Neural cell (in vitro differentiated cells): ENCODE data around the gene EIF2S2. TPM values are rescaled to one million over a fixed set of nuclear protein-coding genes. Genes with fewer than 3 reads are reported as not detected.

Experiments
- H2AFZ ChIP-seq: fragments of 200-600, 300-800 bp; sonication (generic), shearing (Covaris generic); 2 replicates; pipeline ENCODE4 v1.6.0; 2014; ENCODE audit warnings: low read depth, mild to moderate bottlenecking, antibody characterized with exemption, low read length, moderate library complexity
- H3F3A ChIP-seq: fragments of 200-600 bp; shearing (Covaris generic); 2 replicates; pipeline ENCODE4 v1.6.1; 2016; ENCODE audit warnings: mild to moderate bottlenecking, moderate library complexity, mixed read lengths, antibody characterized with exemption, low read length; ENCODE audit not compliant: insufficient read depth, poor library complexity, severe bottlenecking
- H3K27ac ChIP-seq: fragments of 200-600, 300-800 bp; sonication (generic), shearing (Covaris generic); 2 replicates; pipeline ENCODE4 v1.5.1; 2014; ENCODE audit warnings: mild to moderate bottlenecking, low read length, moderate library complexity
- H3K27me3 ChIP-seq: fragments of 300-800, 200-600 bp; sonication (generic), shearing (Covaris generic); 2 replicates; pipeline ENCODE4 v1.6.0; 2014; ENCODE audit warnings: mild to moderate bottlenecking, low read depth, low read length, moderate library complexity; ENCODE audit not compliant: insufficient read depth
- H3K36me3 ChIP-seq: fragments of 300-800, 200-600 bp; sonication (generic), shearing (Covaris generic); 2 replicates; pipeline ENCODE4 v1.5.1; 2014; ENCODE audit warnings: mild to moderate bottlenecking, antibody characterized with exemption, low read length, moderate library complexity; ENCODE audit not compliant: insufficient read depth
- H3K4me2 ChIP-seq: fragments of 300-800, 200-600 bp; sonication (generic), shearing (Covaris generic); 2 replicates; pipeline ENCODE4 v1.6.0; 2014; ENCODE audit warnings: mild to moderate bottlenecking, low read length
- H3K4me3 ChIP-seq: fragments of 300-800, 200-600 bp; sonication (generic), shearing (Covaris generic); 2 replicates; pipeline ENCODE4 v1.5.1; 2014; ENCODE audit warnings: mild to moderate bottlenecking, low read length, moderate library complexity
- H3K79me2 ChIP-seq: fragments of 200-600 bp; shearing (Covaris generic); replicated peaks from 2 replicates; pipeline ENCODE4 v1.6.0; 2014; ENCODE audit warnings: mild to moderate bottlenecking, low read length, moderate library complexity; ENCODE audit not compliant: insufficient read depth
- H3K9ac ChIP-seq: fragments of 300-800, 200-600 bp; sonication (generic), shearing (Covaris generic); 2 replicates; pipeline ENCODE4 v1.6.1; 2016; ENCODE audit warnings: mild to moderate bottlenecking, low read length, mixed read lengths
- H3K9me2 ChIP-seq: fragments of 200-600 bp; shearing (Covaris generic); 2 replicates; pipeline ENCODE4 v1.6.1; 2016; ENCODE audit warnings: mild to moderate bottlenecking, low read length, mixed read lengths; ENCODE audit not compliant: insufficient read depth
- H3K9me3 ChIP-seq: fragments of 200-600, 300-800 bp; sonication (generic), shearing (Covaris generic); 2 replicates; pipeline ENCODE4 v1.6.1; 2016; ENCODE audit warnings: mild to moderate bottlenecking, mixed run types, low read length, moderate library complexity, mixed read lengths
- H4K20me1 ChIP-seq: fragments of 200-600 bp; shearing (Covaris generic); 2 replicates; pipeline ENCODE4 v1.6.1; 2016; ENCODE audit warnings: mild to moderate bottlenecking, mixed run types; ENCODE audit not compliant: insufficient read depth
- EP300 ChIP-seq: fragments of 450-650 bp; conservative IDR thresholded peaks from 2 replicates; pipeline ENCODE4 v1.6.1; 2014; ENCODE audit warnings: antibody characterized with exemption, mild to moderate bottlenecking, moderate library complexity; ENCODE audit not compliant: poor library complexity, severe bottlenecking
- EZH2 ChIP-seq: fragments of 200-600, 300-800 bp; shearing (Covaris generic), sonication (generic); IDR thresholded peaks from 2 replicates; pipeline ENCODE4 v1.6.1; 2014; ENCODE audit warnings: antibody characterized with exemption, low read length, borderline replicate concordance, mild to moderate bottlenecking; ENCODE audit not compliant: insufficient read depth, poor library complexity, severe bottlenecking
- MXI1 ChIP-seq: fragments of 450-650 bp; conservative IDR thresholded peaks from 2 replicates; pipeline ENCODE4 v1.6.1; 2014; ENCODE audit warnings: antibody characterized with exemption, mild to moderate bottlenecking; ENCODE audit not compliant: poor library complexity, severe bottlenecking
- POLR2AphosphoS5 ChIP-seq: IDR thresholded peaks from 2 replicates; pipeline ENCODE4 v1.6.1; 2012
- RAD21 ChIP-seq: fragments of 450-650 bp; conservative IDR thresholded peaks from 2 replicates; pipeline ENCODE4 v1.6.1; 2014; ENCODE audit warnings: antibody characterized with exemption, mild to moderate bottlenecking, moderate library complexity
- SMC3 ChIP-seq: fragments of 450-650 bp; conservative IDR thresholded peaks from 2 replicates; pipeline ENCODE4 v1.6.1; 2014; ENCODE audit warnings: antibody characterized with exemption, mild to moderate bottlenecking, moderate library complexity; ENCODE audit not compliant: poor library complexity
- TAF1 ChIP-seq: IDR thresholded peaks from 2 replicates; pipeline ENCODE4 v1.6.1; 2012; ENCODE audit warnings: low read depth
- polyA plus RNA-seq: library from polyadenylated mRNA; depleted of rRNA; stranded (reverse); fragments of >200 nt; gene quantifications from 2 replicates; pipeline ENCODE4 v1.2.3, GENCODE V29; 2014
- TF ChIP-seq, protein P1 (sequence below): IDR thresholded peaks from 2 replicates; pipeline ENCODE4 v1.6.1; 2012; ENCODE audit warnings: borderline replicate concordance
- TF ChIP-seq, protein P2 (sequence below): fragments of 450-650 bp; IDR thresholded peaks from 2 replicates; pipeline ENCODE4 v1.5.1; 2014; ENCODE audit warnings: antibody characterized with exemption, mild to moderate bottlenecking, moderate library complexity; ENCODE audit not compliant: poor library complexity, severe bottlenecking

EIF2S2 gene
- polyA plus RNA-seq, 1 donor from 2014 or later = 62.6 TPM

DNA sequence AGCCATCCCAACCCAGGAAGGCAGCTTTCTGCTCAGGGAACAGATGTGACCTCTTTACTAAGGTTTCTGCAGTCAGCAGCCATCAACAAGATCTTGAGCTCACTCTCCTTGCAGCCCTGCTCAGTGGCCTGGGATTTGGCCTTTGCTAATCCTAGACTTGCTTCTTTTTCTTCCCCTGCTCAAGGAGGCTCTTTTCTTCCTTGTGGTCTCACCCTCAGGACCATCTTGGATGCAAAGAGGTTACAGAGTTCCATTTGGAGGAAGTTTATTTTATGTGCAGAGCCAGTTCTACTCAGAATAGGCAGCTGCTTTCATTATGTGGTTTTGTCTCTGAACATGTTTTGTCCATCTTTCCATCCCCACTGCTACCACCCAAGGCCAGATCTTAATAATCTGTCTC is 69.0 kb downstream of the EIF2S2 start:
- Histone ChIP-seq H3K36me3 (no peaks in the 10 kb centered on the region), H4K20me1 (no peaks in the 10 kb centered on the region), H3K27ac (no peak overlapping the region), H3K27me3 (no peaks in the 10 kb centered on the region), H3K9me3 (no peaks in the 10 kb centered on the region), H3K4me3 (no peak overlapping the region), H3K9ac (no peak overlapping the region), H3K4me2 (no peak overlapping the region), H3K9me2 (no peaks in the 10 kb centered on the region), H3F3A (no peaks in the 10 kb centered on the region), H3K79me2 (peaks cover 22% of the 10 kb centered on the region), H2AFZ (no peak overlapping the region)
- TF ChIP-seq RAD21 (no peak), POLR2AphosphoS5 (no peak), TAF1 (no peak), MXI1 (no peak), EP300 (no peak)
- TF ChIP-seq, protein P1, sequence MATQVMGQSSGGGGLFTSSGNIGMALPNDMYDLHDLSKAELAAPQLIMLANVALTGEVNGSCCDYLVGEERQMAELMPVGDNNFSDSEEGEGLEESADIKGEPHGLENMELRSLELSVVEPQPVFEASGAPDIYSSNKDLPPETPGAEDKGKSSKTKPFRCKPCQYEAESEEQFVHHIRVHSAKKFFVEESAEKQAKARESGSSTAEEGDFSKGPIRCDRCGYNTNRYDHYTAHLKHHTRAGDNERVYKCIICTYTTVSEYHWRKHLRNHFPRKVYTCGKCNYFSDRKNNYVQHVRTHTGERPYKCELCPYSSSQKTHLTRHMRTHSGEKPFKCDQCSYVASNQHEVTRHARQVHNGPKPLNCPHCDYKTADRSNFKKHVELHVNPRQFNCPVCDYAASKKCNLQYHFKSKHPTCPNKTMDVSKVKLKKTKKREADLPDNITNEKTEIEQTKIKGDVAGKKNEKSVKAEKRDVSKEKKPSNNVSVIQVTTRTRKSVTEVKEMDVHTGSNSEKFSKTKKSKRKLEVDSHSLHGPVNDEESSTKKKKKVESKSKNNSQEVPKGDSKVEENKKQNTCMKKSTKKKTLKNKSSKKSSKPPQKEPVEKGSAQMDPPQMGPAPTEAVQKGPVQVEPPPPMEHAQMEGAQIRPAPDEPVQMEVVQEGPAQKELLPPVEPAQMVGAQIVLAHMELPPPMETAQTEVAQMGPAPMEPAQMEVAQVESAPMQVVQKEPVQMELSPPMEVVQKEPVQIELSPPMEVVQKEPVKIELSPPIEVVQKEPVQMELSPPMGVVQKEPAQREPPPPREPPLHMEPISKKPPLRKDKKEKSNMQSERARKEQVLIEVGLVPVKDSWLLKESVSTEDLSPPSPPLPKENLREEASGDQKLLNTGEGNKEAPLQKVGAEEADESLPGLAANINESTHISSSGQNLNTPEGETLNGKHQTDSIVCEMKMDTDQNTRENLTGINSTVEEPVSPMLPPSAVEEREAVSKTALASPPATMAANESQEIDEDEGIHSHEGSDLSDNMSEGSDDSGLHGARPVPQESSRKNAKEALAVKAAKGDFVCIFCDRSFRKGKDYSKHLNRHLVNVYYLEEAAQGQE = no peak

DNA sequence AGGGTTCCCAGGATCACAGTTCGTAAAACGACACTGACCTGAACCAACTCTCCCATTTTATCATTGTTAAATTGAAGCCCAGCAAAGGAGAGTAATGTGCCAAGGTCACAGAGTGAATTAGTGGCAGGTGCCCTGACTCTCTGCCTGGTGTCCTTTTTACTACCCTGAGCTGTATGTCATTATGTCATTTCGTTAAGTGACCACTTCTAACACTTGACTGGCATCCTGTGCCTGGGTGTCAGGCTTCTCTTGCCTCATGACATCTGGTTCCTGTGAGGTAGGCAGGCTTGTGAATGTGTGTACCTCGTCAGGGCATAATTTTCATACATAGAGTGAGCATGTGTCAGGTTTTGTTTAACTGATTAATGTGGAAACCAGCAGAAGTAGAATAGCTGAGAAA is 69.8 kb downstream of the EIF2S2 start:
- peaks cover 22% of the 10 kb centered on the region for H3K79me2 ChIP-seq
- no peak overlapping the region for H3K27ac ChIP-seq
- H3K9me3 ChIP-seq = no peaks in the 10 kb centered on the region
- no peak overlapping the region for H3K9ac ChIP-seq
- no peaks in the 10 kb centered on the region for H3K9me2 ChIP-seq
- no peaks in the 10 kb centered on the region for H3K36me3 ChIP-seq
- H4K20me1 ChIP-seq = no peaks in the 10 kb centered on the region
- H3F3A ChIP-seq = no peaks in the 10 kb centered on the region
- no peak overlapping the region for H3K4me3 ChIP-seq
- no peaks in the 10 kb centered on the region for H3K27me3 ChIP-seq
- TF ChIP-seq, protein P1 = no peak
- no peak for TF ChIP-seq RAD21
- no peak for TF ChIP-seq EZH2
- TF ChIP-seq SMC3 = no peak
- no peak for TF ChIP-seq POLR2AphosphoS5
- no peak for TF ChIP-seq MXI1
- TF ChIP-seq, protein P2, sequence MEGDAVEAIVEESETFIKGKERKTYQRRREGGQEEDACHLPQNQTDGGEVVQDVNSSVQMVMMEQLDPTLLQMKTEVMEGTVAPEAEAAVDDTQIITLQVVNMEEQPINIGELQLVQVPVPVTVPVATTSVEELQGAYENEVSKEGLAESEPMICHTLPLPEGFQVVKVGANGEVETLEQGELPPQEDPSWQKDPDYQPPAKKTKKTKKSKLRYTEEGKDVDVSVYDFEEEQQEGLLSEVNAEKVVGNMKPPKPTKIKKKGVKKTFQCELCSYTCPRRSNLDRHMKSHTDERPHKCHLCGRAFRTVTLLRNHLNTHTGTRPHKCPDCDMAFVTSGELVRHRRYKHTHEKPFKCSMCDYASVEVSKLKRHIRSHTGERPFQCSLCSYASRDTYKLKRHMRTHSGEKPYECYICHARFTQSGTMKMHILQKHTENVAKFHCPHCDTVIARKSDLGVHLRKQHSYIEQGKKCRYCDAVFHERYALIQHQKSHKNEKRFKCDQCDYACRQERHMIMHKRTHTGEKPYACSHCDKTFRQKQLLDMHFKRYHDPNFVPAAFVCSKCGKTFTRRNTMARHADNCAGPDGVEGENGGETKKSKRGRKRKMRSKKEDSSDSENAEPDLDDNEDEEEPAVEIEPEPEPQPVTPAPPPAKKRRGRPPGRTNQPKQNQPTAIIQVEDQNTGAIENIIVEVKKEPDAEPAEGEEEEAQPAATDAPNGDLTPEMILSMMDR = no peak
- TF ChIP-seq EP300 = no peak
- TF ChIP-seq TAF1 = no peak
- H2AFZ ChIP-seq = no peak overlapping the region
- no peak overlapping the region for H3K4me2 ChIP-seq
